ENCODE measurements around the gene GRAMD1B.

Gene GRAMD1B

DNA sequence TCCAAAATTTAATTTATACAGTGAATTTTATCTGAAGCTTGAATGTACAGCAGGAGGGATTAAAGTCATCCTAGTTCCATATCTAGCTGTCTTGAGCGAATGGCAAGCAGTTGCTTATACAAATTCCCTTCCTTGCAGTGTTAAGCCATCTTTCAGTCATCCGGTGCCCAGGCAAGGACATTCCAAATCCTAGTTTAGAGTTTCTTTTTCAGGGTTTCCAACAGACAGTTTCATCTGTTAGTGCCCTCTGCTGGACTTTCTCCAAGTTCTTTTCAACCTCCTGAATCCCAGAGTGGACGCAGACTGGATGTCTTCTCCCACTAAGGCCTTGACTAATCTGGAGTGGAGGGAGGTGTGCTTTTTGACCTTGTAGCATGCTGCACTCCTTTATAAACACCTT, 45.4 kb downstream of the GRAMD1B start:
- no peak for DNase-seq (ENCODE audit: low read depth in 2 of 2)

DNA sequence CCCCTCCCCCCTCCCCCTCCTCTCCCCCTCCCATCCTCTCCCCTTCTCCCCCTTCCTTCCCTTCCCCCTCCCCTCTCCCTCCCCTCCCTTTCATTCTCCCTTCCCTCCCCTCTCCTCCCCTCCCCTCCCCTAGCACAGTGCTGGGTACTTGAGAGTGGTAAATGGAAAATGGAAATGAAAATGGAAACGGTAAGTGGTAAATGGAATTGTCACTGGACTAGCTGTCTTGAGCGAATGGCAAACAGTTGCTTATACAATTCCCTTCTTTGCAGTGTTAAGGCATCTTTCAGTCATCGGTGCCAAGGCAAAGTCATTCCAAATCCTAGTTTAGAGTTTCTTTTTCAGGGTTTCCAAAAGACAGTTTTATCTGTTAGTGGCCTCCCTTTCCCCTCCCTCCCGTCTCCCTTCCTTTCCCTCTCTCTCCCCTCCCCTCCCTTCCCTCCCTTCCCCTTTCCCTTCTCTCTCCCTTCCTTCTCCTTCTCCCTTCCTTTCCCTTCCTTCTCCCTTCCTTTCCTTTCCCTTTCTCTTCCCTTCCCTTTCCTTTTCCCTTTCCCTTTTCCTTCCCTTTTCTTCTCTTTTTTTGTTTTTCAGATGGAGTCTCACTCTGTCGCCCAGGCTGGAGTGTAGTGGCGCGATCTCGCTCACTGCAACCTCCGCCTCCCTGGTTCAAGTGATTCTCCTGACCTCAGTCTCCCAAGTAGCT, 47.3 kb downstream of the GRAMD1B start:
- no peak for DNase-seq (ENCODE audit: low read depth in 2 of 2)

DNA sequence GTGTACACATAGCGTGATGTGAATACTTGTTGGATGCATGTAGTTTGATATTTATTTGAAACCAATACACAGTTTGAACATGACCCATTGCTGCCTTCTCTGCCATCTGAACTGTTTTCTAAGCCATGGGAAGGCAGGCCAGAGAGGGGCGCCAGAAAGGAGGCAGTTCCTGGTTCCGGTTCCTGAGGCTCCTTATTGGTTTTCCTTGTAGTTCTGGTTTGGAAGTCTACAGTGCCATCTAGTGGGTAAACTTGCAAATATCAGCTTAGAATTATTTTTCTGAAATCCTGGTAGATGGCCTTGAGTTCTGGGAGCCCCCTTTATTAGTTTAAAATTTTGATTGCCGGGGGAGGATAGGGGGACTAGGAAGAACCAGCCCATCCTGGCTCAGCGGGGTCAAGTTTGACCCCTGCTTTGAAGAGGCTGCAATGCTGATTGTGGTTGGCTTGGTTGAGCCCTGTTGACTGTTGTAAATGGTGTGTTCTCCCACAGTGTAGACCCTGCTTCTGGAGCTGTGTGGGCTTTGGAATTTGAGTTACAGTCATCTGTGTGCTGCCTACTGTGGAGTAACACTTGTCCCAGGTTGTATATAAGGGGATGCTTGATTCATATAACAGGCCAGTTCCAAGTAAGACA, 48.4 kb downstream of the GRAMD1B start:
- no peak for DNase-seq (ENCODE audit: low read depth in 2 of 2)

DNA sequence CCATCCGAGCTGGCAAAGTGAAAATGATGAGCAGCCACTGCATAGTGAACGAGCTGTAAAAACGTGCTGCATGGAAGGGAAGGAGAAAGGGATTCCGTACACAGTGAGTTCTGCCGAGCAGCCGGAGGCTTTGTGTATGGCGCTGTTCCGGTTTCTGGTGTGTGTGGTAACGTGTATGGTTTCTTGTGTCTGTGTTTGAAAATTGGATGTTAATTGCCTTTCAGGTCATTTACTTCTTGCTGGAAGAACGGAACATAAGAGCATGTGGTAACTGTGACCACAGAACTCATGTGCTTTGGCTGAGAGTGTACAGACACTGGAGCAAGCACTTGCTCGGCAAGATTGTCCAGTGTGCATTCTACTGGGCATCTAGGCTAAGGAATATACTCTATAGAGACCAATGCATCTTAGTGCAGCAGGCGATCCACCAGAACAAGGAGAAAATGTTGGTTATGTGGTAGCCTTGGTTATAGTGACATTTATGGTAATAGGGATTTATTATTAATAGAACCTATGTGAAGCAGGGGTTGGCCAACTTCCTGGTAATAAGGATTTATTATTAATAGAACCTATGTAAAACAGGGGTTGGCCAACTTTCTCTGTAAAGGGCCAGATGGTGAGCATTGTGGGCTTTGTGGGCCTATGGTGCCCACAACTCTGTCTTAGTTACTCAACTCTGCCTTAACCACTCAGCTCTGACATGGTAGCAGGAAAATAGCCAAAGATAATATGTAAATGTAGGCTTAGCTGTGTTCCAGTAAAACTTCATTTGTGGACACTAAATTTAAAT, 49.2 kb downstream of the GRAMD1B start:
- no peak for DNase-seq (ENCODE audit: low read depth in 2 of 2)

DNA sequence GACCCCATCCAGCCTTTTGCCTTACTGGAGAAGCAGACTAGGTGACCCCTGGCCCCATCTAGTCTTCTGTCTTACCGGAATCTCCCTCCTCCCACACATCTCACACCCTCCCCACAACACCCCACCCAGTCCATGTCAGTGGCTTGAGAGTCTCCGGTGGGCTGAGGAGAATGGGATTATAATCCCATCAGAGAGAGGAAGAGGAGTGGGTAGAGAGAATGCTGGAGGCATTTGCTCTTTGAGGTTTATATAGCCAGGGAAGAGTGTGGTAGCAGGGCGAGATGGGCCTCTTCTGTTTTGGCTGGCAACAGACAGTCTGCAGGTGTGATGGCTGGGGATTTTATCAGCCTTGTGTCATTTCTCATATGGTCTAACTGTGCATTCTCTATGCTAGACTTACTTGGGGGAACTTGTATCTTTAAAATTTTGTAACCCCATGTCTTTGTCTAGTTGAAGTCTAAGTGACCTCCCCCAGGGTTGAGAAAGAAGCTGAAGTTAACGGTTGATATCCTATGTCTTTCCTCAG, 50.3 kb downstream of the GRAMD1B start:
- no peak for DNase-seq (ENCODE audit: low read depth in 2 of 2)

DNA sequence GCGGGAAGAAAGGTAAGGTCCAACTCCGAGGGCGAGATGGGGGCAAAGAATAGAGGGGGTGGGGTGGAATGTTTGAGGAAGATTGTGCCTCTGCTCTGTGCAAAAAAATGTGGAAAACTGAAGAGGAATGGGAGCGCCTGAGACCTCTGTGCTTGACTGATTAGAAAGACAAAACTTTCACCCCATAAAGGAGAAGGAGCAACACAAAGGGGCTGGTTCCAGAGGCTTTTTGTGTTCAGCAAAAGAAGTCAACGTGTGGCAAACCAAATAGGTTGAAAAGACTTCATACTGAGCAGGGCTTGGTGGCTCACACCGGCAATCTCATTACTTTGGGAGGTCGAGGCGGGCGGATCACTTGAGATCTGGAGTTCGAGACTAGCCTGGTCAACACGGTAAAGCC, 50.8 kb downstream of the GRAMD1B start:
- no peak for DNase-seq (ENCODE audit: low read depth in 2 of 2)

DNA sequence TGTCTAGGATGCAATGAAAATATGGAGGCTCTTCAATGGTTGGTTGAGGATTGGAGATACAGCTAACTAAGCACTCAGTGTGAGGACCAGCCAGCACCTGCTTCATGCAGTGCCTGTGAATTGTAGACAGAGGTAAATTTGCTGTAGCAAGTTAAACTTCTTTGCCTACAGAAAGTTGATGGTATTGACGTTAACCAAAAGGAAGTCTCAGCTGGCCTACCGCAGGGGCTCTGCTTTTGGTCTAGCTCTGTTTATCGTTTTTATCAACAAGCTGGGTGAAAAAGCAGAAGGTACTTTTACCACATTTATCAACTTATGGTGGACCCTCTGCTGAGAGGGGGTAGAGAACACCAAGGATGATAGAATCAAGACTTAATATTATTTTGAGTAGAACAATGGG, 51.6 kb downstream of the GRAMD1B start:
- no peak for DNase-seq (ENCODE audit: low read depth in 2 of 2)

DNA sequence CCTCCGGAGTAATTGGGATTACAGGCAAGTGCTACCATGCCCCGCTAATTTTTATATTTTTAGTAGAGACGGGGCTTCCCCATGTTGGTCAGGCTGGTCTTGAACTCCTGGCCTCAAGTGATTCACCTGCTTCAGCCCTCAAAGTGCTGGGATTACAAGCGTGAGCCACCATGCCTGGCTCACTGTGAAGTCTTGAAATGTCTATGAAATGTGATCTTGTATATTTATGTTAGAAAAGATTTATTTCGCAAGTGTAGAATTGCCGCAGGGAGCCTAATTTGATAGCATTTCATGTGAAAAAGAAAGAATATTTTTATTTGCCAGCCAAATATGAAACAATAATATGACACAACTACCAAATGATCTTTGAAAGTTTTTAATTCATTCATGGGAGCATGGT, 52.1 kb downstream of the GRAMD1B start:
- DNase-seq (ENCODE audit: low read depth in 2 of 2), result no peak

DNA sequence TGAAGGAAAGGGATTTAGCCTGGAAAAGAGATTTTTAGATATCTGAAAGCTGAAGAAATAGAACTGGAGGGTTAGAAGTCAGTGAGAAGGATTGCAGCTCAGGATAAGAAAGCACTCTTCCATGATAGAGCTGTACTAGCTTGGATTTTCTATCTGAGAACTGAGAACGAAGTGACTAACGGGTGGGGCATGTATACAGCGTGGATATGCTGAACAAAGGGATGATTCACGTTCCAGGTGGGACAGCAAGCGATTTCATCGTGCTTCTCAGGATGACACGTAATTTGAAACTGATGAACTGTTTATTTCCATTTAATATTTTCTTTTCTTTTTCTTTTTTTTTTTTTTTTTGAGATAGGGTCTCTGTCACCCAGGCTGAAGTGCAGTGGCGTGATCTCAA, 53.0 kb downstream of the GRAMD1B start:
- no peak for DNase-seq (ENCODE audit: low read depth in 2 of 2)

DNA sequence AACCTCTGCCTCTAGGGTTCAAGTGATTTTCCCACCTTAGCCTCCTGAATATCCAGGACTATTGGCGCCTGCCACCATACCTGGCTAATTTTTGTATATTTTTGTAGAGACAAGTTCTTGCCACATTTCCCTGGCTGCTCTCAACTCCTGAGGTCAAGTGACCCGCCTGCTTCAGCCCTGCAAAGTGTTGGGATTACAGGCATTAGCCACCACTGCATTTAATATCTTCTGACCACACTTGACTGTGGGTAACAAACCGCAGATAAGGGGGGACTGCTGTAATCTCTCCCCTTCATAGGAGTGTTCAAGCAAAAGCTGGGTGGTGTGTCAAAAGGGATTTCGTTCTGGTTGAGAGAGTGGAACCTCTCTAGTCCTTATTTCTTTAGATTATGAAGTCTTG, 53.4 kb downstream of the GRAMD1B start:
- no peak for DNase-seq (ENCODE audit: low read depth in 2 of 2)

DNA sequence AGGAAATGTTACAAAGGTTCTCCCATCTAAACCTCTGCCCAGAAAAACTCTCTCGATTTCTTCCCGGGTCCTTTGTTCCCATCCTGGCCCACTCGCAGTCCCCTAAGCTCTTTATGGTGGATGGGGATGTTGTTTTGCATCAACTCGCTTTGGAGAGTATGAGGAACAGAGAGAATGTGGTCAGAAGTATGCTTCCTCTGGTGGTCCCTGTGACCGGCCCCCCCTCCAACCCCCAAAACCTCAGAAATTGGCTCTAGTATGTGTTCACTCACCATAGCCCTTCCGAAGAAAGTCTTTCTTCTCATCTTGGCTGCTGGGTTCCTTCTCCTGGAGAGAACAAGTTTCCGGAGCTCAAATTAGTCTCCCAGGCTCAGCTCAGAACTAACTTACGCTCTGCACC, 54.4 kb downstream of the GRAMD1B start:
- no peak for DNase-seq (ENCODE audit: low read depth in 2 of 2)

DNA sequence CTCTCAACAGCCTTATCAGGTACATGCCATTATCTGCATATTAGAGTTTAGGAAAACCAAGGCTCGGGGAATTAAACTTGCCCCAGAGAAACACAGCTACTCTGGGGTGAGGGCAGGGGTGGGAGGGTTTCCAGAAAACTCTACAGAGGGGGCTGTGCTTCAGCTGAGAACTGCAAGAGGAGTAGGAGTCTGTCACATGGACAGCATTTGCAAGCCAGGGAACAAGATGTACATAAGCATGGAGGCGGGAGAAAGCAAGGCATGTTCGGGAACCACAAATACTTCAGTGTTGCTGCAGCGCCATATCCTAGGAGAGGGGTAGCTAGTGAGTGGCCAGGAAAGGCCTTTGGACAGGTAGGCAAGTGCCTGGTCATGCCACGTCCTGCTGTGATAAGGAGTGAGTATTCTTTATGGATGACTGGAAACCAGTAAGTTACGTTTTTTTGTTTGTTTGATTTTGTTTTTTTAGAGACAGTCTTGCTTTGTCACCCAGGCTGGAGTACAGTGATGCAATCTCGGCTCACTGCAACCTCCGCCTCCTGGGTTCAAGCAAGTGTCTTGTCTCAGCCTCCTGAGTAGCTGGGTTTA, 57.2 kb downstream of the GRAMD1B start:
- no peak for DNase-seq (ENCODE audit: low read depth in 2 of 2)

DNA sequence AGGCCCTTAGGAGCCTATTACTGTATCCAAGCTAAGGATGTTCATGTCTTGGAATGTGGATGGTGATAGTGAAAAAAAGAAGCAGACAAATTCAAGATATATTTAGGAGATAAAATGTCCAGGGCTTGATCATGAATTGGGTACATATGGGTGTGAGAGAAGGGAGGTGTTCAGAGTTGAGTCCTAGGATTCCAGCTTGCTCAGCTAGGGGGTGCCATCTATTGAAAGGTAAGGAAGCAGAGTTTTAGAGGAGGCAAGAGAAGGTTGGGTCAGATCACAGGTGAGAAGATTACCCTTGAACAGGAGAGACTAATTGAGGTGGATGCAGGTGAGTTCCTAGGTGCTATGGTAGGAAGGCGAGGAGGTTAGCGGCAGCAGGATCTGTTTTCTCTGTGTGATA, 60.5 kb downstream of the GRAMD1B start:
- DNase-seq (ENCODE audit: low read depth in 2 of 2), result no peak

DNA sequence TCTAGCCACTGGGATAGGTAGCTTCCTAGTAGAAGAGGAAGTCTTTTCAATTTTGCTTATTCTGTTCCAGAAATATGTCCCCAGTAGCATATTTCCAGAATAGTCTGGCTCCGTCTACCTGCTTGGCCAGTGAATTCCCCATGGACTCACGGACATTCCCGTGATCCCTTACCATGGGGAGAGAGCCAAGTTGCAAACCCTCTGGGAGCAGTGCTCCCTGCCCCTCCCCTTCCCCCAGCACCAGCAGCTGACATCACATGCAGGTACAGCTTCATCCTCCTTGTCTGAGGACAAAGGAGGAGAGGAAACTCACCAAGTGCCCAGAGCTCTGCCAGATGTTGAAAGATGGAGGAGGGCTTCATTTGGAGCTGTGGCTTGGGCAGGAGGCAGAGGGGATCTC, 61.2 kb downstream of the GRAMD1B start:
- no peak for DNase-seq (ENCODE audit: low read depth in 2 of 2)

DNA sequence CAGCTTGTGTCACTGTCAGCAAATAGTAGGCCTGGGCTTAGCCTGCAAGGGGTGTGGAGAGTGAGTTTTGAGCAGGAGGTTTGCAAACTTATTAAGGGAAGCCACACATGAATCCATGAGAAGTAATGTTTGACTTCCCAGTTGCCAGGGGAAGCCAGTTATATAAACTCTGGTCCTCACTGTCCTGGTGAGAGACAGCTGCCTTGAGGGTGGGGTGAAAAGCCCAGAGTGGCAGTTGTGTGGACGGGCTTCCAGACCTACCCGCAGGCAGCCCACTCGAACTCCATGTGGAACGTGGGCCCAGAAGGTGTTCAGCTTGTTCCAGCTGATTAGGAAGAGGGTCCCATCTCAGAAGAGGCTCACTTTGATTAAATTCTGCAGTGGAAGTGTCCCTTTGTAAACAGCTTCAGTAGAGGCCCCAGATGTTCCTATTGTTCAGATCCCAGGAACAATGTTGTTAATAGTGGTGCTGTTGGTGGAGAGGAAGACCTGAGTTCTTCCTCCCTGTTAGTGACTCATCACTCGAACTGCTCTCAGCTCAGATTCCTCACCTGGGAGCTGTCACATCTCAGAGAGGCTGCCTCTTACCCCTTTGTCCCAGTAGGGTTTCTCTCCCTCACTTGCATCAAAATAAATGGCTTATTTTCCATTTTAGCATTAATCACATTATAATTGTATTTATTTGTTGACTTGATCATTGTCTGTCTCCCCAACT, 63.4 kb downstream of the GRAMD1B start:
- DNase-seq (ENCODE audit: low read depth in 2 of 2), result no peak

DNA sequence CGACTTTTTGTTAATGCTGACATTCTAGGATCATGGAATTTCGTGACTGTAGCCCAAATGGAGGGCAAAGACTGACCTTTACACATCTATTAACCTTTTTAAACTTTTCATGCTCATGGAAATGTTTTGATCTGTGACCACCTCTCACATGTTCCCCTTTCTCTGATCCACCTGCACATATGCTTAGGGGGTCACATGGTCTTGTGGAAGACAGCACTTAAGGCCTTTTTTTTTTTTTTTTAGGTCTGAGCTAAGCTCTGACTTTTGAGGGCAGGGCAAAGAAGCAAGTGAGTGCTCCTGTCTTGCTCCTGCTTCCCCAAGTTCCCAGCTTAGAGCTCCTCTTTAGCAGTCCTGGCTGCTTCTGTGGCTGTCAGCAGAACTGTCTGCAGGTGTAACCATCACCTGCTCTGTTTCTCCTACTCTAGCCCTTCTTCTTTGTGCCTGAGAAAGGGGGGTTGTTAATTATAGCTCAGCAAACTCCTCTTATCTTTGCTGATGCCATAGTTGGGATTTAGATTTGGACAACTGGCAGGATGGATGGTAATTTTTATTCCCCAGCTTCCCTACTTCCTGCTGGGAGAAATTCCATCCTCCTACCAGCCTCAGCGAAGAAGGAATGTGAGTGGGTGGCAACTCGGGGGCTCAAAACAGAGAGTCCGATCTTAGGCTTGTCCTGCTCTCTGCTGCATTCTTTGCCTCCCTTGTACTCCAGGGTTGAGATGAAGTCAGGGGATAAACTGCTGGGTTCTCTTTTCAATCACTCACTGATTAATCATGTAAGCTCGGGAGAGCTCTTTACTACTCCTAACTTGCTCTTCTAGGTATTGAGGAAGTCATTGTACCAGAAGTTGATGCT, 64.4 kb downstream of the GRAMD1B start:
- no peak for DNase-seq (ENCODE audit: low read depth in 2 of 2)

DNA sequence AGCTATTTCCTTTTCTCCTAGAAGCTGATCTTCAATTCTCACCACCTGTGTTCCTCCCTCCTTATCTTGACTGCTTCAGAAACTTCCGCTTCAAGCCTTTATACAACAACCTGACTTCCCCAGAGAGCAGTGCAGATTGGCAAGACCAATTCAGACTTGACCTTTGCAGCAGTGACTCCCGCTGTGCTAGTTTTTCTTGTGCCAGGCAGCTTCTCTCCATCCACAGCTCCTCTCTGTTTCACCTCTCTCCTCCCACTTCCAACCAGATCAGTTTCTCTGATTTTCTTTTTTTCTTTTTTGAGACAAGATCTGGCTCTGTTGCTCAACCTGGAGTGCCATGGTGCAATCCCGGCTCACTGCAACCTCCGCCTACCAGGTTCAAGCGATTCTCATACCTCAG, 74.3 kb downstream of the GRAMD1B start:
- no peak for DNase-seq (ENCODE audit: low read depth in 2 of 2)

DNA sequence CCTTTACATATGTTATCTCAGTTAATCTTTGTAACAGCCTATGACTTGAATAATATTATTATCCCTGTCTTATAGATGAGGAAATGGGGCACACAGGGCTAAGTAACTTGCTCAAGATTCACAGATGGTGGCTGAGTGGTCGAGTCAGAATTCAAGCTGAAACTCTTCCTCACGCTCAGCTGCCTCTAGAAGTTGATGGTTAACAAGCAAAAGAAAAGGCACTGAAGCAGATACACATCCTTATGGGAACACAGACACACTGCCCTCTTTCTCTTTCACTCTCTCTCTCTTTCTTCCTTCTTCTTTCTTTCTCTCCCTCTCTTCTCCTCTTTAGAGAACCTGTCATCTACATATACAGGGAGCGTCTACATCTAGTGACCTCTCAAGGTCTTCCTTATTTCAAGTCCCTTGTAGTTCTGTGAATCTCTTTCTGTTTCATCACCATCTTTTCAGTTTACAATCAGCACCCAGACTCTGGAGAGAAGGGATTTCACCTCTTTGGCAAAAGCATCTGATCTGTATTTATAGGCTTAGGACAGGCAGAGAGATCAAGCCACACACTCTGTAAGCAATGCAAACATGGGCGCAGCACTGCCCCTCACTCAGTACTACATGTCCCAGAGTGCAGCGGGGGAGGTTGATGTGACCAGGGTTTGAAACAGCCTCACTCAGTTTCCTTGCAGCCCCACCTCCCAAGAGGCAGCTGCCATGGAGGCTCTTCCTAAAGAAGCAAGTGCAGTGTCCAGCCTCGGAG, 75.7 kb downstream of the GRAMD1B start:
- DNase-seq (ENCODE audit: low read depth in 2 of 2), result no peak

DNA sequence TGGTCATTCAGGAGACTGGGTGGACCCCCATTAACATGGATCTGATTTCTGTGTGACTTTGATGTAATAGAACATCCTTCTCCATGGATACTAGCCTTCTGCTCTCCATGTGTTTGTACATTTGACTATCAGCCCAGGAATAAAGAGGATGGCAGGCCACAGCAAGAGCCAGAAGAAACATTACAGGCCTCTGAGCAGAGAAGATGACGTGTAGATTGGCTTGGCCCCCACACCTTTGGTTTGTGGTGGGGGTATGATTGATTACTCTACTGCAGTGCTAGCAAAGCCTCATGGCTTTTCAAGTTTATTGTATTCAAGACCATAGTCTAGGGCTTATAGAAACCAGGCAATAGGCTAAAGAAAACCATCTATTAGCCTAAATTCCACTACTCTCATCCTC, 77.0 kb downstream of the GRAMD1B start:
- no peak for DNase-seq (ENCODE audit: low read depth in 2 of 2)
